IMR-90 (cell line): Measurements from ENCODE around the gene MEX3B.

Source experiments
- BHLHE40 ChIP-seq: fragments of 150-350 bp; IDR thresholded peaks from 2 replicates; pipeline ENCODE4 v1.6.1; 2016; ENCODE audit warnings: mild to moderate bottlenecking, low read depth, low read length
- CTCF ChIP-seq: conservative IDR thresholded peaks from 2 replicates; pipeline ENCODE4 v1.5.1; 2012; ENCODE audit warnings: mild to moderate bottlenecking, low read depth, low read length, improper control_type of control experiment
- FOS ChIP-seq: fragments of 150-350 bp; IDR thresholded peaks from 2 replicates; pipeline ENCODE4 v1.6.1; 2016; ENCODE audit warnings: low read depth, low read length
- POLR2A ChIP-seq: IDR thresholded peaks from 2 replicates; pipeline ENCODE4 v1.6.1; 2012; ENCODE audit warnings: mild to moderate bottlenecking, low read depth, low read length
- RAD21 ChIP-seq: IDR thresholded peaks from 2 replicates; pipeline ENCODE4 v1.6.1; 2012; ENCODE audit warnings: low read length, improper control_type of control experiment

- TF ChIP-seq POLR2A (no peak), BHLHE40 (no peak), FOS (no peak), CTCF (no peak), RAD21 (no peak)
Measured at GRCh38 chr15:82056958-82057823, 11.4 kb upstream of the MEX3B start.
